DMS153 (cell line): ENCODE results near the gene DMBT1.

Experiments
- DNase-seq: peaks from one replicate; lab custom pipeline; 2025; lab: John Stamatoyannopoulos, UW

DMBT1 gene

DNA sequence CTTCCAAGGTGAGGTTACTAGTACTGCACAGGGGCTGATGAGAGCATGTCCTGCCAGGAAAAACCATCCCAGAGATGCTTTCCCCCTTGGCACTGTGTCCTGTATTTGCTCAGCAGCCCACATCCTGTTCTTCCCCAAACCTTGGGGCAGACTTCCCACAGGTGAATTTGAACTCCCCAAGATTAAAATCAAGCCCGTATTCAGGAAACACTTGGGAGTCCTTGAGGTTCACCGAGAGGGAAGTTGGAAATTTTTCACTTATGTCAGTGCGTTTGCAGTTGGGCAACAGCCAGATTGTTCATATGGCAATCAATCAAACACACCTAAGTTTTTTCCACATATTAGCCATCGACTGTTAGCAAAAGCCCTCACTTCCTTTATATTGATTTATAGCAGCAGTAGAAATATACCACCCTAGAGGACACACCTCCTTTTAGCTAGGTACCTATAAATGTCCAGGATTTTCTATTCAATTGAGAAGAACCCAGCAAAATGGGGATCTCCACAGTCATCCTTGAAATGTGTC, at the start of gene DMBT1:
TSS of gene DMBT1 (plus strand) at position 476 of the 526 bp plus-strand sequence. CDS start at position 493, 17 bp downstream.
- DNase-seq, result no peak

DNA sequence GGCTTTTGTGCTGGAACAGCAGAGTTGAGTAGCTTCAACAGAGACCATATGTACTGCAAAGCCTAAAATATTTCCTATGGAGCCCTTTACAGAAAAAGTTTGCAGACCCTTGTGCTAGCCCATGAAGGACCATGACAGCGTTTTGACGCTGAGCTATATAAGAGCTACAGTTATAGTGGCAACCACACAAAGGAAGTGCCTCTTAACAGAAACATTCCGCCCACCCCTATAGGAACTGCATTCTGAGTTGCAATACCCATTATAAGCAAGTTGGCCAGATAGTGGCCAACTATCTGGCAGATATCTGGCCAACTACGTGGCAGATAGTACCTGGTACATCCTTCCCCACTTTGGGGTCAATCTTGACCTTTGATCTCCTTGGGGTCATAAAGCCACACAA, 47.5 kb upstream of the DMBT1 start:
- no peak for DNase-seq

DNA sequence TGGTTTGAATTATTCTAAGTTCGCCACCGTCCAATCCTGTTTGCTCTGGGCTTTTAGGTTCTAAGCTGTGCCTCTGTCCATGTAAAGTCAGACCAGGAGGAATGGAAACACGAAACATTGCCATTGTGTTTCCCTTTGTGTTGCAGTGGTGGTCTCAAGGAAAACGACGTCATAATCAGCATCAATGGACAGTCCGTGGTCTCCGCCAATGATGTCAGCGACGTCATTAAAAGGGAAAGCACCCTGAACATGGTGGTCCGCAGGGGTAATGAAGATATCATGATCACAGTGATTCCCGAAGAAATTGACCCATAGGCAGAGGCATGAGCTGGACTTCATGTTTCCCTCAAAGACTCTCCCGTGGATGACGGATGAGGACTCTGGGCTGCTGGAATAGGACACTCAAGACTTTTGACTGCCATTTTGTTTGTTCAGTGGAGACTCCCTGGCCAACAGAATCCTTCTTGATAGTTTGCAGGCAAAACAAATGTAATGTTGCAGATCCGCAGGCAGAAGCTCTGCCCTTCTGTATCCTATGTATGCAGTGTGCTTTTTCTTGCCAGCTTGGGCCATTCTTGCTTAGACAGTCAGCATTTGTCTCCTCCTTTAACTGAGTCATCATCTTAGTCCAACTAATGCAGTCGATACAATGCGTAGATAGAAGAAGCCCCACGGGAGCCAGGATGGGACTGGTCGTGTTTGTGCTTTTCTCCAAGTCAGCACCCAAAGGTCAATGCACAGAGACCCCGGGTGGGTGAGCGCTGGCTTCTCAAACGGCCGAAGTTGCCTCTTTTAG, 46.3 kb upstream of the DMBT1 start:
- no peak for DNase-seq

GRCh38 chr10:122515022-122515424, 45.5 kb upstream of the DMBT1 start:
- DNase-seq, result no peak

DNA sequence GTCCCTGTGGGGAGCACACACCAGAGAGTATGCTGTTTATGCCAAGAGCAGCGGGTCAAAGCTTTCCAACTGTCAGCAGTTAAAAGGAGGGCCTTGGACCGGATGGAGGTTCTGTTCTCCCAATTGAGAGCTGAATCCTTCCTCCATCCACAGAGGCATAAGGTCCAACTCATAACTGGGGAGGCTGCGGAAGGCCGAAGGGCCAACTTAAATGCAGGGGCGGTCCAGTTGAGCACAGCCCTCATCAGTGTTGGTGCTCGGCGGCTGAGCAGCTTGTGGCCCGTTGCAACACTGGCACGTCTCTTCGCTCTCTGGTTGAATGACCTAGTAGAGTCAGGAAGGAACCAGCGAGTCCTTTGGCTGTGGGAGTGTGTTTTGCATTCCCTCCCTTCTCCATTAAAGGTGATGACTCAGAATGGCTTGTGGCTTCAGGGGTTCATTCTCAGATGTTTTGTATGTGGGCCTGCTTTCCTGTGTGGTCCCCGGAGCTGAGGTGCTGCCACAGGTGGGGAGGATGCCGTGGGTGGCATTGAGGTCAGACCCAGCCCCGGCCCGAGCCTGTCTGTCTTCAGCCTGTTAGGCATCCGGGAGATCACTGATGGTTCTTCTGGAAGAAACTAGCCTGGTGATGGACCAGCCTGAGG, 44.8 kb upstream of the DMBT1 start:
- no peak for DNase-seq

GRCh38 chr10:122516734-122517133, 43.8 kb upstream of the DMBT1 start:
- no peak for DNase-seq

GRCh38 chr10:122519144-122519543, 41.4 kb upstream of the DMBT1 start:
- no peak for DNase-seq

- no peak for DNase-seq
Observed at GRCh38 chr10:122519873-122520272, 40.7 kb upstream of the DMBT1 start.

DNA sequence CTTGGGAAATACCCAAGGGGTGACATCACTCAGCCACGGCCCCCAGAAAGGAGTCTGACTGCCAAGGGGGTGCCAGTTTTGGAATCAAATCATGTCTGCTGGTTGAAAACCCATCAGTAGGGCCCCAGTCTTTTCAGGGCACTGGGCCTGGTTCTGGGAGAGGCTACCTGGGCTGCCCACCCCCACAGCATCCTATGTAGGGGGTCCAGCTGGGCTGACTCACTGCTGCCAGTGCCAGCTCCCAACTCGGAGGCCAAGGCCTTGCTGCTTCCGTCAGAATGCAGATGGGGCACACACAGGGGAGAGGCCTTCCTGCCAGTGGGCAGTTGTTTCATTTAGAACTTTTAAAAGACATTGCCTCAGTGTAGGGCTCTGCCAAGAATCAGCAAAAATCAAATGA, 39.5 kb upstream of the DMBT1 start:
- DNase-seq, result no peak

- no peak for DNase-seq
Observed at GRCh38 chr10:122524811-122525210, 35.7 kb upstream of the DMBT1 start.

DNA sequence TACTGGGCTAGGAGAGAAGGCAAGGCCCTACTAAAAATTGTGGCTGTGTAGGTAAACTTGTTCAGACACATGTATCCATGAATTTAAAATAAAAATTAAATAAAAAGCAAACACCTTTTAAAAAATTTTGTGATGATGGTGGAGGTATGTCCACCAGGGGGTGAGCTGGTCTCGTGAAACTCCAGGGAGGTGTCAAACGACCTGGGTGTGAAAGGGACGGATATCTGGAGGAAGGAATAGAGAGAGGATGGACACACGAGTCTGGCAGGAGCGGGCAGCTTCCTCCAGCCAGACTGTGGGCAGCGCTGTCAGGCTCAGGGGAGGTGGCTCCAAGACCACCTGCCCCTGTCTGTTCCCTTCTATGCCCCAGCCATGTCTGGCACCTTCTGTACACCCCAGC, 34.8 kb upstream of the DMBT1 start:
- no peak for DNase-seq

- no peak for DNase-seq
Observed at GRCh38 chr10:122526892-122527291, 33.7 kb upstream of the DMBT1 start.

GRCh38 chr10:122530177-122530576, 30.4 kb upstream of the DMBT1 start:
- no peak for DNase-seq

DNA sequence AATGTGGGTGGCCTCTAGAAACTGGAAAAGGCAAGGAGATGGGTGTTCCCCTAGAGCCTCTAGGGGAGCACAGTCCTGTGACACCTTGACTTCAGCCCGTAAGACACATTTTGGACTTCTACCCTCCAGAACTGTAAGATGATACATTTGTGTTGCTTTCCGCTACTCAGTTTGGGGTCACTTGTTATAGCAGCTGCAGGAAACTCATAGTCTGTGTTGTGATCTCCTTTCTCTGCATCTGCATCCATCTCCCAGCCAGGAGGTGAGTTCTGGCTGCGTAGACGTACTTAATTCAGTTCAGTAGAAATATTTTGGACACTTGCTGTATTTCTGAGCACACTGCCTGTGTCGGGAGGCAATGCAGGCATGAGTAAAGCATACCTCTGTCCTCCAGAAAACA, 29.3 kb upstream of the DMBT1 start:
- DNase-seq, result no peak

DNA sequence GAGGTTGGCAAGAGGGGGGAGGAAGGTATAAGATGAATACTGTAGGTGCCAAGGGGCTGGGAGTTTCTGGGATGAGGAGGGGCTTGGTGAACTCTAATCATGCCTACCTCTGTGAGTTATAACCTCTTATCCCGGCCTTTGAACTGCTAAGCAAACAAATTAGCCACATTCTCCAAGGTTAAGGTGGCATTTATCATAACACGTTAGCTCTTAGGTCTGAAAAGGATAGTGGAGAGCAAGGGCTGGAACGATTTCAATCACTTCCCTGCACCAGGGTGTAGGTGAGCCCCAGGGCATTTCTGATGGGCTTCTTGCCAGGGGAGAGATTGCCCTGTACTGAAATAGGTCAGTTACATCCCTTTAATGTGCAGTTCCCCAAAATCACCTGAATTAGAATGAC, 28.6 kb upstream of the DMBT1 start:
- peak; percentile 65 for DNase-seq

- no peak for DNase-seq
Observed at GRCh38 chr10:122532601-122533296, 27.8 kb upstream of the DMBT1 start.

GRCh38 chr10:122537545-122537944, 23.0 kb upstream of the DMBT1 start:
- DNase-seq, result no peak

- DNase-seq, result no peak
Observed at GRCh38 chr10:122541541-122542002, 19.0 kb upstream of the DMBT1 start.

DNA sequence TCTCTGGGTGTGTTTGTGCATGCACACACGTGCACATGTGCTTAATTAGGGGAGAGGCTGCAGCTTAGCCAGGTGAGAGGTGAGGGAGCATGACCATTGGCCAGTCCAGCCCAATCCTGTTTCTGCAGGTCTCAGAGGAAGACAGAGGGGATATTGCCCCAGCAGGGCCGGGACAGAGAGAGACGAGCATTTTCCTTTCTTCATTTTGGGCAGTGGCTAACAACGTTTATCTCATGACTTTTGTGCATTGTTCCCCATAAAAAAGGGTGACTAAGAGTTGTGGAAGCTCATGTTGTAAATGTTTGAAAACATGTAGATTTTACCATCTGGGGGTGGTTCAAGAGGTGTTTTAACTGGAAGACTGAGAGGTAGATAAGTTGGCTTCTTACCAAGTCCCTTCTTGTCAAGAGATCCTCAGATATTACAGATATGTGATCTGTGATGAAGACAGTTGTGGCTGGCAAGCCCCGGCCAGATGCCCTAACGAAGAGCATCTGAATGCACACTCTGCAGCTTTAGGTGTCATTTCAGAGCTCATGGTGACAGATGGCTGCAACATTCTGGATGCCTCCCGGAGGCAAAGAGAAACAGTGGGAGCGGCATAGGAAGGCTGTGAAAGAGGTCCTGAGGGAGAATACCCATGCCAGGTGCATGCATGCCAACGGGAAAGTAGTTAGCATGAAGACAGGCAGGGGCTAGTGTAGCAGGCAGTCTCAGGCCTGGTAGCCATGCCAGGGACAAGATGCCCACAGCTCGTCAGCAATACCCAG, 16.7 kb upstream of the DMBT1 start:
- no peak for DNase-seq

GRCh38 chr10:122544493-122544892, 16.1 kb upstream of the DMBT1 start:
- no peak for DNase-seq

DNA sequence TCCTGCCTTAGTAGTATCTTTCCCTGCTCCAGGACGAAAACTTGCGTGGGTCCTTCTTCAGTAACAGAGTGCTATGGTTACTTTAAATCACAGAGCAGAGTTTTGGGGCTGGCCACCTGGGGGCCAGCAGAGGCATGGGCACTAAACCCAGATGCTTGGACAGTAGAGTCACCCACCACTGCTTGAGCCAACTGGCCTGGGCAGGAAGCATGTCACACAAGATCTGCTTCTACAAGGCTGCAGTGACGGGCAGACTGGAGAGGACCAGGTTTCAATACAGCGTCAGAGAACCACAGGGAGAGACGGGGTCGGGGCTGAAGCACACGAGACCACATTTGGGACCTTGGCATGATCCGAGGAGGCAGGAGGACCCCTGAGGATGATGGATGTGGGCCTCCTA, 14.3 kb upstream of the DMBT1 start:
- no peak for DNase-seq
